Activated naive CD8-positive, alpha-beta T cell treated with anti-CD3 and anti-CD28 coated beads, Interleukin-2, amount 10 ng/mL, durations not matched to agents 7 days and 5 days (primary cell): ENCODE measurements around the gene F7. TPM values are rescaled to one million over a fixed set of nuclear protein-coding genes. Genes with fewer than 3 reads are reported as not detected.
A peak's percentile ranks its signal among the peaks of the same experiment; 100 is the strongest.

Experiments used
- ATAC-seq: fragments of 150-1000 bp; cut with Tn5 transposase; one replicate; pipeline ENCODE4 v1.10.0; 2021; ENCODE audit warnings: low read depth, moderate library complexity
- POLR2A ChIA-PET: fragments of 350-600 bp; sonication (Branson Sonifier 250); formaldehyde crosslinking; loops from one replicate; lab custom pipeline; 2021; ENCODE audit warnings: antibody characterized with exemption; lab: Charles Lee
- DNase-seq: peaks from one replicate; pipeline ENCODE4 v3.0.0; 2021
- H3K27ac Mint-ChIP-seq: one replicate; pipeline ENCODE4 v1.8.0; 2022; ENCODE audit warnings: mild to moderate bottlenecking, mixed read lengths
- H3K27me3 Mint-ChIP-seq: one replicate; pipeline ENCODE4 v1.8.0; 2022; ENCODE audit warnings: mild to moderate bottlenecking, moderate library complexity, mixed read lengths
- H3K36me3 Mint-ChIP-seq: one replicate; pipeline ENCODE4 v1.8.0; 2021; ENCODE audit warnings: mild to moderate bottlenecking, mixed read lengths
- H3K4me1 Mint-ChIP-seq: one replicate; pipeline ENCODE4 v1.8.0; 2021; ENCODE audit warnings: mixed read lengths
- H3K4me3 Mint-ChIP-seq: one replicate; pipeline ENCODE4 v1.8.0; 2022; ENCODE audit warnings: mild to moderate bottlenecking, moderate library complexity, mixed read lengths
- H3K9me3 Mint-ChIP-seq: one replicate; pipeline ENCODE4 v1.8.0; 2021; ENCODE audit warnings: mixed read lengths
- total RNA-seq, 2 experiments: library from RNA; stranded (reverse); gene quantifications; one replicate each; pipeline ENCODE4 v1.2.3, GENCODE V29; 2021

F7 gene
- total RNA-seq, 2 experiments from 2014 or later: 0.31 TPM; not detected in 1

DNA sequence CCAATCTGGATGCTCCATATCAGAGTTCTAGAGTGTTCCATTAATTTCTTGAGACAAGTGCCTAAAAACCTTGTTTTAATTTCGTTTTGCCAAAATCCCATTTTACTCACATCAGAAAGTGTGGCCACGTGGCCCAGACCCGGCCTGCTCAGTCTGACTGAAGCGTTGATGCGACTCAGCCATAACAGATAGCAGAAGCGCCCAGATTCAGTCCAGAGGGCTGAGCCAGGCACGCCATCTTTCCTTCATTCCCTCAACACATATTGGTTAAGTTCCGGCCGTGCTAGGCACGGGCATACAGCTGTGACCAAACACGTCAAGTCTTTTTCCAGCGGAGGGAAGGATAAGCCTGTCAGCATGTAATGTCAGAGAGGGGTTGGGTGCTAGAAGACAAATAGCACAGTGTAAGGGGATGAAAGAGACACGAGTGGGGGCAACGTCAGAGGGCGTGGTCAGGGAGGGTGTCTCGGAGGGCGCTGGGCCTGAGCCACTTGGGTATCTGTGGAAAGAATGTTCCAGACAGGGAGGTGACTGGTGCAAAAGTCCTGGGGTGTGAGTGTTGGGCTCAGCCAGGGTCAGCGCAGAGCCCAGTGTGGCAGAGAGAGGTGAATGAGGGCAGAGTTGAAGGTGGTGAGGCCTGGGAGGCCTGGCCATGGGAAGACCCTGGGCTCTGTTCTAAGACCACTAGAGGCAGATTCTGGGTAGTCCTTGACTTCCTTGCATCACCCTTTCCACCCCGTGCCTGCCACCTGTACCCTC lies 20.1 kb downstream of the F7 start:
- DNase-seq: no peak

DNA sequence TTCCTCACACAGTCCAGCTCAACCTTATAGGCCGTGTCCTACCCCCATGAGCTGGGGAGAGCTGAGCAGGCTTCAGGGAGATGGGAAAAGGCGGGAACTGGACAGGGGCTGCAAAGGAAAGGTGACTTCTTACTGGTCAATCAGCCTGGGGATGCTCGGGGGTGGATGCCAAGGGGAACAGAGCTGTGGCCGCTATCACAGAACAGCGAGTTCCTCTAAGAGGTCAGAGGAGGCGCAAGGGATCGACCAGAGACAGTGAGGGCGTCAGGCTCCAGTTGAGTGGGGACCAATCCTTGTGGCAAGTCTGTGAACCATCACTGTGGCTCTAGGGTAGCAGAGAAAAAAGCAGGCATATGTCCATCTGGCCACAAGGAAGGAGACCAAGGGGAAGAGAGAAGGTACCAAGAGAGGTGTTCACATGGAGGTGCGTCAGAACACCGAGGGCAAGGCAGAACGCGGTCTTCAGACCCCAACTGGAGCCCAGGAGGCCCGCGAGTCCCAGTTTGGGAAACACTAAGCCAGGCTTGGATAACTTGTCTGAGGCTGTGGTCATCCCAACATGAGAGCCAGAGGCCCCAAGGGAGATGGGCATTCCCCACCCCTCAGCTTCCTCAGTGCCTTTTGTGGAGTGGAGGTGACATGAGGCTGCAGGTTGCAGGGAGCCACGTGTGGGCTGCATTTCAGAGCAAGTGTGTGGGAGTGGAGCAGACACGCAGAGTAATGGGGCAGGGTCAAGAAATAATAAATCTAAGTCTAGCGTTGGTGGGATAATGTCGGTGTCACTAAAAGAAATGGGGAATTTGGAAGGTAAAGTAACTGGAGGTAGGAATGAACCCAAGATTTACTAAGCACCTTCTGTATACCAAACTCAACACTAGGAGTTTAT lies 20.9 kb downstream of the F7 start:
- Mint-ChIP-seq H3K27me3 (peaks cover 37% of the 10 kb centered on the region), H3K36me3 (no peaks in the 10 kb centered on the region), H3K9me3 (no peaks in the 10 kb centered on the region), H3K27ac (no peak overlapping the region), H3K4me1 (no peaks in the 10 kb centered on the region), H3K4me3 (no peak overlapping the region)
- POLR2A ChIA-PET: no interaction called here
- no peak for DNase-seq
- no peak for ATAC-seq

More for the DNA sequence above, 20.1 kb downstream of the F7 start:
- Mint-ChIP-seq H3K9me3 (no peaks in the 10 kb centered on the region), H3K36me3 (no peaks in the 10 kb centered on the region), H3K4me3 (no peak overlapping the region), H3K27ac (no peak overlapping the region), H3K4me1 (no peaks in the 10 kb centered on the region), H3K27me3 (peaks cover 34% of the 10 kb centered on the region)
- no peak for ATAC-seq
- POLR2A ChIA-PET: no interaction called here

DNA sequence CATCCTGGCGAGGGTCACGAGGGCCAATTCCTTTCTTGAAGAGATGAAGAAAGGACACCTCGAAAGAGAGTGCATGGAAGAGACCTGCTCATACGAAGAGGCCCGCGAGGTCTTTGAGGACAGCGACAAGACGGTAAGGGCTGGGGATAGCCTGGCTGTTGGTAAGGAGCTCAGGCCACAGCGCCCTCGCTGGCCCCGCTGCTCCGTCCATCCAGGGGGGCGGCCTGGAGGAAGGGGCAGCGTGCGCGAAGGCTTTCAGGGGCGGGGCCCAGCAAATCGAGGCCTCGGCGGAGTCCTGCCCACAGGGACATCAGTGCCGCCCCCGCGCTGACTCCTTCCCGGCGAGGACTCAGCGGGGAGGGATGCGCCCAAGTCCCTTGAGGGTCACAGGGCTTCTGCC lies 23.9 kb downstream of the F7 start:
- no peak for DNase-seq
- Mint-ChIP-seq H3K9me3 (no peaks in the 10 kb centered on the region), H3K27me3 (peaks cover 65% of the 10 kb centered on the region), H3K36me3 (no peaks in the 10 kb centered on the region), H3K4me1 (no peaks in the 10 kb centered on the region), H3K4me3 (no peak overlapping the region), H3K27ac (no peak overlapping the region)
- no peak for ATAC-seq
- POLR2A ChIA-PET: no interaction called here

DNA sequence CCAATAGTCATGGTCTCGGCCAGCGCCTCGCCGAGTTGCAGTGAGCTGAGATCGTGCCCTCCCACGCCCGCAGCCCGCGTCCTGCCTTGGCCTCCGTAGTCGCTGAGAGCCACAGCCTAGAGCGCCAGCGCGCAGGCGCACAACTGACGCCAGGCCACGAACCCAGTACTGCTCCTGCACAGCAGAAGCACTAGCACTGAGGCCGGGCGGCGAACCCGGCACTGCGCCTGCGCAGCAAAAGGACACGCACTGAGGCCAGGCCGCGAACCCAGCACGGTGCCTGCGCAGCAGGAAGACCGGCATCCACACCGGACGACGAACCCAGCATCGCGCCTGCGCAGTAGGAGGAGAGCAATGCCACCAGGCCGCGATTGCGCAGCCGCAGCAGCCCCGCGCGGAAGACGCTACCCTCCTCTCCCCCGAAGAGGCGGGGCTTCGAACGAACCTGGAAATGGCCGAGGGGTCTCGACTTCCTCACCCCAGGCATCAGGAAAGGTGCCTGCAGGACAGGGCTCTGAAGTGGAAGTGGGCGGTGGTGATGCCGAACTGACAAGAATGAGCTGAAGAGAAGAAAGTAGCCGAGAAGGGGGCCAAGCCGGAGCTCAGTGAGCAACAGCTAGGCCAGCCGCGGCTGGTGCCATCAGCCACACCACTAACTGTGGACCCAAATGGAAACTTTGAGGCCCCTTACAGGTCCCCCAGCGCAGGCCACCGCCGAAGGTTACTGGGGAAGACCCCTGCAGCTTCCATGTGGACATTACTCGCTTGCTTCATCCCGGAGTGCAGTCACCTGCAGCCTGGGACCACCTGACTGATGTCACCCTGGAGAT lies 24.5 kb downstream of the F7 start:
- DNase-seq: peak; percentile 45
- H3K27ac Mint-ChIP-seq: no peak overlapping the region
- peak; percentile 68 for ATAC-seq
- H3K4me3 Mint-ChIP-seq: peak overlapping the region; percentile 37
- H3K4me1 Mint-ChIP-seq: no peaks in the 10 kb centered on the region
- no peaks in the 10 kb centered on the region for H3K36me3 Mint-ChIP-seq
- peaks cover 65% of the 10 kb centered on the region for H3K27me3 Mint-ChIP-seq
- POLR2A ChIA-PET: no interaction called here
- no peaks in the 10 kb centered on the region for H3K9me3 Mint-ChIP-seq

DNA sequence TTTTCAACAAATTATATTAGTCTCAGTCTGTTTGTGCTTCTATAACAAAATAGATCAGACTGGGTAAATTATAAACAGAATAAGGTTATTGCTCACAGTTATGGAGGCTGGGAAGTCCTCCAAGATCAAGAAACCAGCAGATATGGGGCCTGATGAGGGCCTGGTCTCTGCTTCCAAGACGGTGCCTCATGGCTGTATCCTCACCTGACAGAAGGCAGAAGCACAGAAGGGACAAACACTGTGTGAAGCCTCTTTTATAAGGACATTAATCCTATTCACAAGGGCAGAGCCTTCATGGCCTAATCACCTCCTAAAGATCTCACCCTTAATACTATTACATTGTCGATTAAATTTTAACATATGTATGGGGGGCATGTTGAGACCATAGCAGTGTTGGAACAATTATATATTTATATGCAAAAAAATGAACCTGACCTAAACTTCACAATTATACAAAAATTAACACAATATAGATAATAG lies 29.7 kb downstream of the F7 start:
- no peak overlapping the region for H3K4me3 Mint-ChIP-seq
- no peaks in the 10 kb centered on the region for H3K36me3 Mint-ChIP-seq
- no peak for ATAC-seq
- H3K4me1 Mint-ChIP-seq: no peaks in the 10 kb centered on the region
- H3K27ac Mint-ChIP-seq: no peak overlapping the region
- DNase-seq: no peak
- POLR2A ChIA-PET: no interaction called here
- peaks cover 56% of the 10 kb centered on the region for H3K27me3 Mint-ChIP-seq
- H3K9me3 Mint-ChIP-seq: no peaks in the 10 kb centered on the region

DNA sequence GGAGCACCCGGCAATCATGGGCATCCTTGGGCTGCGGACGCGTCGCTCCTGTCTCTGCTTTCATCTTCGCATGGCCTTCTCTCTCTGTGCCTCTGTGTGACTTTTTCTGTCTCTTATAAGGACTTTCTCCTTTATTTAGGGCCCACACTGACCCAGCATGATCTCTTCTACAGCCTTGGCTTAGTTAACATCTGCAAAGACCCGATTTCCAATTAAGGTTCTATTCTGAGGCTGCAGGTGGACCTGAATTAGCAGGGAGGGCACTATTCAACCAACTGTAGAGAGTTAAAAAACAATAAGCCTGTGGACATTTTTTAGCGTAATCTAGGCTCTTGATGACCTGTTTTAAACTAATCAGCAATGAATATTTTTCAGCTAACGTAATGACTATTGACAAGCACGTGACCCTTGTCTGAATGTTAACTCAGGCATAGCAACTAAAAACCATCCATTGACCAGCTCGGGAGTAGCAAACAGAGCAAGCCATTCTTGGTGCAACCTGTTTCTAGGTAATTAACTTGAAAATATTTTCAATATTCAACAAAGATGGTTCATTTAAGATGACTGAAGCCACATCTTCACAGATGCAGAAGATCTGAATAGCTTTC lies 32.2 kb downstream of the F7 start:
- no peak overlapping the region for H3K27ac Mint-ChIP-seq
- ATAC-seq: no peak
- DNase-seq: no peak
- H3K4me3 Mint-ChIP-seq: no peak overlapping the region
- no peaks in the 10 kb centered on the region for H3K9me3 Mint-ChIP-seq
- no peaks in the 10 kb centered on the region for H3K4me1 Mint-ChIP-seq
- POLR2A ChIA-PET: no interaction called here
- H3K27me3 Mint-ChIP-seq: peaks cover 42% of the 10 kb centered on the region
- no peaks in the 10 kb centered on the region for H3K36me3 Mint-ChIP-seq

DNA sequence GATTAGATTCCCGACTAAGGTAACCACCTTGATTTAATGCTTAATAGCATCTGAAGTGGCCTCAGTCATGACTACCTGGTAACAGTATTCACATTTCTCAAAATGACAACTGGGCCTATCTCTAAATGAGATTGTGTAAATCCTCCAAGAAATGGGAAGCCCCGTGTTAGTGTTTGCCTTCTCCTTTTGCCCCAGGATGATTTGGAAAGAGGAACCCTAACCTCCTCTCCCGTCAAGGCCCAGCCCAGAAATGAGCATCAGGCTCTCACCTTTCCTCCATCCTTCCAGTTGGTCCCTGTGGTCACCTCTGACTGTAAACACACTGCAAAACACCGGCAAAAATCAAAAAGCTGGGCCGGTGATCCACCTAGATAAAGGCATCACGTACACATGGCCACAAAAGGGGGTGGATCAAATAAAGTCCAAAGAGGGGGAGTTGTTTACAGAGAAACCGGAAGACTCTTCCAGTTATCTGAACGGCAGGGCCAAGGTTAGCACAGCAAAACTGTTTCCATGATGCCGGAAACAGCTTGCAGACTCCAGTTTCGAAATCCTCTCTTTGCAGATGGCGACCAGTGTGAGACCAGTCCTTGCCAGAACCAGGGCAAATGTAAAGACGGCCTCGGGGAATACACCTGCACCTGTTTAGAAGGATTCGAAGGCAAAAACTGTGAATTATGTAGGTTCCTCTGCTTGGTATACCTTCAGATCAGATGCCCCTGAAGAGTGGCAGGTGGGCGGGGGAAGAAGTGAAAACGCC lies 33.4 kb downstream of the F7 start:
- H3K36me3 Mint-ChIP-seq: no peaks in the 10 kb centered on the region
- H3K4me1 Mint-ChIP-seq: no peaks in the 10 kb centered on the region
- POLR2A ChIA-PET: no interaction called here
- no peak overlapping the region for H3K4me3 Mint-ChIP-seq
- DNase-seq (no peak), ATAC-seq (no peak)
- no peaks in the 10 kb centered on the region for H3K9me3 Mint-ChIP-seq
- H3K27me3 Mint-ChIP-seq: peaks cover 30% of the 10 kb centered on the region
- H3K27ac Mint-ChIP-seq: no peak overlapping the region

DNA sequence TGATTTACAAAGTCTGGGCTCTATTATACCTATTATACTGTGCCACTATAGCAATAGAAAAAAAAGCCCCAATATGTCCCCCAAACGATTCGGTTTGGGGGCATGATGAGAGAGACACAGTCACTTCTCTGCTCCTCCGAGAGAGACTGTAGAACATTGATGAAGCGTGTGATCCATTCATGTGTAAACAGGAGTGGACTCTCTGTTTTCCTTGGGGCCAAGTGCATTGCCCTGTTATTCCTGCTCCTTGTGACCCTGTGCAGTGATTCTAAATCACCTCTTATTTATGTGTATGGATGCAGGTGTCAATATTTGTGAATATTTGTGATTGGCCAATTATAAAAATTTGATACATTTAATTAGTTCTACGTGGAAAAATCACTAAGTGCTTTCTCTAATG lies 34.0 kb downstream of the F7 start:
- POLR2A ChIA-PET: no interaction called here
- no peaks in the 10 kb centered on the region for H3K36me3 Mint-ChIP-seq
- H3K9me3 Mint-ChIP-seq: no peaks in the 10 kb centered on the region

DNA sequence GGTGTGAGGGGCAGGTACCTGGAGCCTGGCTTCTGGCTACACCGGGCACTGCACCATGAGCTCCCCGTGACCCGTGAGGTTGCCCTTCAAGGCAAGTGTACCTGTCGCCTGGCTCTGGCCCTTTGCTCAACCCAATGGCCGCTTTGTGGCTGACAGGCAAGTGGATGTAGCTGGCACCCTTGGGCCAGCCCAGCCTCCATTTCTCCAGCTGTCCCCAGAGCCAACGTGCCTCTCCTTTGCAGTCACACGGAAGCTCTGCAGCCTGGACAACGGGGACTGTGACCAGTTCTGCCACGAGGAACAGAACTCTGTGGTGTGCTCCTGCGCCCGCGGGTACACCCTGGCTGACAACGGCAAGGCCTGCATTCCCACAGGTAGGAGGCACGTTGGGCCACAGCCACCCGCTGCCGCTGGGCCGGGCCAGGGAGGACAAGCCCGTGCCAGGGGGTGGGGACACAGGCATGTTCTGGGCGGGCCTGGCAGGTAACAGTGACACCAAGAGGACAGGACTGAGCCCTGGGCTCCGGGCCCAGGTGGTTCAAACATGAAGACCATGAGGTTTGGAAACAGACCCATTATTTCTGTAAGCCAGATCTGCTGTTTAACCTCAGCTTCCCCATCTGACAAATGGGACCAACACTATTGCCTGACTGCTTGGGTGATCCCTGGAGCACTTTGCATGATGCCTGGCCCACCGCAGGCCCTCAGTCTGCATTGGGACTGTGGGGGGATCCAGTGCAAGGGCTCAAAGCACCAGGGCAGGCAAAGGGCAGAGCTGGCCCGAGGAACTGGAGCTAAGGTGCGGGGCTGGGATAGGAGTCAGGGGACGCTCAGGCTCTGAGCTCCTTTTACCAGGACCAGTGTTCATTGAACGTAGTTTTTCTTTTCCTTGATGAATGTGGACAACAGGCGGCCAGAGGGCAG lies 35.3 kb downstream of the F7 start:
- H3K36me3 Mint-ChIP-seq: no peaks in the 10 kb centered on the region
- H3K4me1 Mint-ChIP-seq: no peaks in the 10 kb centered on the region
- no peak overlapping the region for H3K4me3 Mint-ChIP-seq
- H3K27me3 Mint-ChIP-seq: peaks cover 18% of the 10 kb centered on the region
- ATAC-seq: no peak
- no peak for DNase-seq
- POLR2A ChIA-PET: no interaction called here
- no peaks in the 10 kb centered on the region for H3K9me3 Mint-ChIP-seq
- H3K27ac Mint-ChIP-seq: no peak overlapping the region

More for the DNA sequence above, 34.0 kb downstream of the F7 start:
- H3K27me3 Mint-ChIP-seq: peaks cover 25% of the 10 kb centered on the region
- no peak for DNase-seq
- H3K27ac Mint-ChIP-seq: no peak overlapping the region
- no peak overlapping the region for H3K4me3 Mint-ChIP-seq
- no peak for ATAC-seq
- no peaks in the 10 kb centered on the region for H3K4me1 Mint-ChIP-seq

DNA sequence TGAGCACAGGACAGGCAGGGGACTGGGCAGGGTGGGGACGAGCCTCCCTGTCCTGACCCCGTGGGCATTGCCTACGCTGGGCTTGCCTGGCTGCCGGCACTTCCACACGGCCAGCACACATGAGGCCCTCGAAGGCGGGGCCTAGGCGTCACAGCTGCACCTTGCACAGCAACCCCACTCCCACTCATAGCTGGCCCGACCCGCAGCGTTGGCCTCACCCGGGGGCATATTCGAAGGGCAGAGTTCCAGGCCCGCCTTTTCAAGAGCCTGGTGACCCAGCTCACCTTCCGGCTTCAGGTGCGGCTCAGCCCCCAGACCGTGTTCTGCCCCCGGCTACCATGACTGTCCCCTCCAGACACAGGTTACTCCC lies 36.0 kb downstream of the F7 start:
- H3K4me3 Mint-ChIP-seq: no peak overlapping the region
- DNase-seq (no peak), ATAC-seq (no peak)
- H3K27me3 Mint-ChIP-seq: peaks cover 16% of the 10 kb centered on the region
- no peak overlapping the region for H3K27ac Mint-ChIP-seq
- POLR2A ChIA-PET: no interaction called here
- H3K9me3 Mint-ChIP-seq: no peaks in the 10 kb centered on the region
- no peaks in the 10 kb centered on the region for H3K36me3 Mint-ChIP-seq
- H3K4me1 Mint-ChIP-seq: no peaks in the 10 kb centered on the region

DNA sequence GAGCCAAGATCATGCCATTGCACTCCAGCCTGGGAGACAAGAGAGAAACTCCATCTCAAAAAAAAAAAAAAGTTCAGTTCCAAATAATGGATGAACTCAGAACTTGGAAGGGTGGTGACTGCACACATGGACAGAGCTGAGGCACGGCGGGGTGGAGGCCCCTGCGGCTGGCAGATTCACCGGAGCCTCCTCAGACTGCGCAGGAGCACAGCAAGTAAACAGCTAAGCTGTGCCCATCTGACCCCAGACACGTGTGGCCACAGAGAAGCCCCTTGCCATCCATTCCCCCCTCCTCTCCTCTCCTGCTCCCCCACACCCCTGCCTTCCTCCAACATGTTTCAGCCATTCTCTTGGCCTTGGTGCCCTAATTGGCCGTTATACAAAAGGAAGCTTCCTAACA lies 37.3 kb downstream of the F7 start:
- Mint-ChIP-seq H3K4me3 (no peak overlapping the region), H3K27me3 (peaks cover 8% of the 10 kb centered on the region), H3K27ac (no peak overlapping the region), H3K4me1 (no peaks in the 10 kb centered on the region), H3K9me3 (no peaks in the 10 kb centered on the region), H3K36me3 (no peaks in the 10 kb centered on the region)
- ATAC-seq (no peak), DNase-seq (no peak)
- POLR2A ChIA-PET: no interaction called here
